Caki2 (cell line): ENCODE results near the gene TST. TPM values are rescaled to one million over a fixed set of nuclear protein-coding genes. Genes with fewer than 3 reads are reported as not detected.

Experiments used
- DNase-seq: peaks from one replicate; pipeline ENCODE4 v3.0.0-alpha.2; 2015; ENCODE audit warnings: low read depth
- in situ Hi-C: cut with HindIII; loops from 2 replicates; pipeline ENCODE4 v1.10.0; 2016; ENCODE audit warnings: low sequenced_read_pairs, low pct_unique_long_range_greater_than_20kb, mixed read lengths
- total RNA-seq: library from RNA; depleted of rRNA; stranded (reverse); fragments of >200 nt; shearing (Covaris generic); gene quantifications from 2 replicates; pipeline ENCODE4 v1.2.3, GENCODE V29; 2014; ENCODE audit warnings: low replicate concordance; rRNA removed

The TST gene
- total RNA-seq, 1 experiment from 2014 or later = 54.6 TPM

DNA sequence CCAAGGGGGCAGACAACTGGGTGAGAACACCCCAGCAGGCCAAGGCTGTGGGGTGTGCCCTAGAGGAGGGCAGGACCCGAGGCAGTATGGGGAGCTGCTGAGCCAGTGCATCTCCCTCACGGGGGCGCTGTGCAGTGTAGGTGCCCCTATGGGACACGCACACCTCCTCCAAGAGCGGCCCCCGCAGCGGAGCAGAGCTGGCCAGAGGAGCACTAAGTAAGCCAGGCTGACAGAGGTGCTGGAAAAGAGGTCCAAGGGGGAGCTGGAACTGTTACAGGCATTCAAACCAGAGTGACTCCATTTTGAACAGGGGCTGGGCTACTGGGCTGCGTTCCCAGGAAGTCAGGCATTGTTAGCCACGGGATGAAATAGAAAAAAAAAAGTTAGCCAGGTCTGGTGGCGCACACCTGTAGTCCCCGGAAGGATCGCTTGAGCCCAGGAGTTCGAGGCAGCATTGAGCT is 41.8 kb downstream of the TST start:
- no peak for DNase-seq
- in situ Hi-C loops = no loop called here

- in situ Hi-C loops = no loop called here
- DNase-seq = no peak
These were observed 42.6 kb downstream of the TST start for GRCh38 chr22:36976606-36977005.

- DNase-seq = no peak
- in situ Hi-C loops = no loop called here
These were observed 47.7 kb downstream of the TST start for GRCh38 chr22:36971341-36972125.

GRCh38 chr22:36968249-36968964 is 50.8 kb downstream of the TST start:
- DNase-seq = no peak
- in situ Hi-C loops = no loop called here

DNA sequence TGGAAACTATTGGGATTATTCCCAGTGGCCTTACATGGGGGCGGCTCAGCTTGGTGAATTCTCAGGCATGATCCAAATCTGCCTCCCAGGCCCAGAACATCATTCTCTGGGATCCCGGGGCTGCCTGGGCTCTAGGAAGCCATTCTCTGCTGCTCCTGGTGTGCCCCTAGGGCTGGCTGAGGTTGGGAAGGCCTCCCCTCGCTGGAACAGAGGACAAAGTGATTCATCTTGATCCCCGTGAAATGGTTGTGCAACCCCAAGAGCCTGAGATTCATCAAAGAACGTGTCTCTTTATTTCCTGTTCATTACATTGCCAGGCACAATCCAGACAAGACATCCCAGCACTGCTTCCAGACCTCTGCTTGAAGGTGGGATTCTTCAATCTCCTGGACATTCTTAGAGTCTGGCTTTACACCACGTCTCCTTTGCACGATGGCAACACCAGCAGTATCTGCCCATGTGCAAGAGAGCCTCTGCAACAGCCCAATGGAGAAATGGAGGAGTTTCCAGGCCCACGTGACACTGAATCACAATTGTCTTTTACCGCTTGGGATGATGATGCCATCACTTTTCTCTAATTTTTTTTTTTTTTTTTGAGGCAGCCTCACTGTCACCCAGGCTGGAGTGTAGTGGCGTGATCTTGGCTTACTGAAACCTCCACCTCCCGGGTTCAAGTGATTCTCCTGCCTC is 52.3 kb downstream of the TST start:
- no peak for DNase-seq
- in situ Hi-C loops = no loop called here

DNA sequence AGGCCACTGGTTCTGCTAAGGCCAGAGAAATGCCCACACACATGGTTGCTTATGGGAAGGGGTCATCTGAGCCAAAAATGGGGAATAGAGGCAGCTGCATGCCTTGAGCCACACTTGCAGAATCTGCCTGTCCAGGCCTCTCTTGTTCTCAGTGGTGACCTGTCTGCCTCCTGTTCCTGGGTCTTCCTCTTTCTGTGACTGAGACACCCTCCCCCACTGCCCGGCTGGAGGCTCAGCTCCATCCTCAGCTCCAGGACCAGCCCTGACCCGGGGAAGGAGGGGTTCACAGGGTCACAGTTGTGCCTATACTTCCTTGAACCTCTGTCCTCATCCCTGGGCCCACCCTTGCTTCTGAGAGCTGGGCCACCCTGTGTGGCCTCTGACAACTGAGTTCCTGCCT is 53.6 kb downstream of the TST start:
- in situ Hi-C loops = no loop called here
- DNase-seq = no peak

GRCh38 chr22:36964106-36964505 is 55.1 kb downstream of the TST start:
- no peak for DNase-seq
- in situ Hi-C loops = no loop called here

GRCh38 chr22:36963302-36963701 is 55.9 kb downstream of the TST start:
- in situ Hi-C loops = no loop called here
- no peak for DNase-seq

GRCh38 chr22:36961626-36962025 is 57.6 kb downstream of the TST start:
- DNase-seq = no peak
- in situ Hi-C loops = no loop called here

Other genes starting within 250 kb of the TST start
- gene IFT27, start 243.3 kb downstream of the TST start, total RNA-seq = 83.8 and 101 TPM in 2 replicates
- not detected in 2 replicates for gene PVALB, start 202.4 kb downstream of the TST start, total RNA-seq
- gene NCF4, start 158.4 kb downstream of the TST start, total RNA-seq = not detected in 2 replicates
- 0.09 TPM in 1 of 2 replicates, not detected in the other for gene CSF2RB, start 105.8 kb downstream of the TST start, total RNA-seq
- 168 and 192 TPM in 2 replicates for gene MPST, start 295 bp upstream of the TST start, total RNA-seq
- gene KCTD17, start 32.3 kb upstream of the TST start, total RNA-seq = 29.0 and 38.0 TPM in 2 replicates
- gene TMPRSS6, start 90.3 kb upstream of the TST start, total RNA-seq = not detected in 2 replicates
- 0.06 TPM in 1 of 2 replicates, not detected in the other for gene IL2RB, start 130.5 kb upstream of the TST start, total RNA-seq
- 14.1 and 14.9 TPM in 2 replicates for gene C1QTNF6, start 168.8 kb upstream of the TST start, total RNA-seq
- not detected in 2 replicates for gene SSTR3, start 193.0 kb upstream of the TST start, total RNA-seq
- gene RAC2, start 224.8 kb upstream of the TST start, total RNA-seq = 16.2 and 20.6 TPM in 2 replicates